DMS 273 (cell line): ENCODE results near the gene CTSS.
"Not testable (repeated sequence)": the region's sequence is repeated elsewhere in the genome, so short reads cannot be mapped to it uniquely, and the experiment has no call there.

ENCODE experiments used
- DNase-seq: peaks from one replicate; lab custom pipeline; 2025; ENCODE audit not compliant: unreplicated experiment; lab: John Stamatoyannopoulos, UW

Gene CTSS

DNA sequence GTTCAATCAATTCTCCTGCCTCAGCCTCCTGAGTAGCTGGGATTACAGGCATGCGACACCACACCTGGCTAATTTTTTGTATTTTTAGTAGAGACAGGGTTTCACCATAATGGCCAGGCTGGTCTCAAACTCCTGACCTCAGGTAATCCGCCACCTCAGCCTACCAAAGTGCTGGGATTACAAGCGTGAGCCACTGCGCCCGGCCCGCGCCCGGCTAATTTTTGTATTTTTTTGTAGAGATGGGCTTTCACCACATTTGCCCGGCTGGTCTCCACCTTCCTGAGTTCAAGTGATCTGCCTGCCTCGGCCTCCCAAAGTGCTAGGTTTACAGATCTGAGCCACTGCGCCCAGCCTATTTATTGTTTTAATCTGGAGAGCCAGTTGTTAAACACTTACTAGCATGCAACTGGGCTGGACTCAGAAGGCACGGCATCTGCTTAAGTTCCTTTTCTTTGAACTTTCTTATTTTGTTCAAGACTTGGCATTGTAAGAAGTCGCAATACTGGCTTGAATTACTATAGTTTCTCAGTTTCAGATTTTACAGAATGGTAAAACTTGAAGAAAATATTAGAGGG, 10.4 kb upstream of the CTSS start:
- not testable (repeated sequence) for DNase-seq

DNA sequence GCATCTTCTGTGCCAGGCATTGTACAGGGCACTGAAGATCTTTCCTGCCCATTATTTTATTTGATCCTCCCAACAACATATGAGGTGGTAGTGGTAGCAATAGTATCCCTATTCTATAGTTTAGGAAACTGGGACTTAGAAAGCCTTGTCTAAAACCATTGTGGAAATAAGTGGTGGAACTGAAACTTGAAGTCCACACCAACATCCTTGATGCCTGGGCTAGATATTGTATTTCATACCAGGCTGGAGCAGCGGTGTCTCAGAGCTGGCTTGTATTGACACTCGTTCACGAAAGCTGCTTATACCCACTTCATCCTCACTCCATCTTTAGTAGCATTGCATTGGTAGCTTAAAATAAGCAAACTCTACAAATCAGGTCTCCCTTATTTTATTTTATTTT, 9.7 kb upstream of the CTSS start:
- DNase-seq = no peak

DNA sequence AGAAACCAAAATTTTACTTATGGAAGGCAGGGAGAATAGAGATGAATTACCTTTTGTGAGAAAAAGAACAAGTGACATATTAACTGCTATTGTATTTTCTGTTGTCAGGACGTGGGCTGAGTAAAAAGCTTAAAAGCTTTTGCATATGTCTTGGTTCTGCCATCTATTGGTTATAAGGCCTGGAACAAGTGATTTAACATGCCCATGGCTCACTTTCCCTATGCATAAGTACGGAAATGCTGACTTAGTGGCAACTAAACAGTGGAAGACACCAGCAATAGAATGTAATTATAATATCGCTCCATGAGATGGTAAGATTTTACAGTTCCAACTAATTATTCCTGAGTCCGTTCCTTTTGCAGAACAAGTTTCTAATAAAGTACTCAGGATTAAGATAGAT, 6.7 kb upstream of the CTSS start:
- DNase-seq = no peak

DNA sequence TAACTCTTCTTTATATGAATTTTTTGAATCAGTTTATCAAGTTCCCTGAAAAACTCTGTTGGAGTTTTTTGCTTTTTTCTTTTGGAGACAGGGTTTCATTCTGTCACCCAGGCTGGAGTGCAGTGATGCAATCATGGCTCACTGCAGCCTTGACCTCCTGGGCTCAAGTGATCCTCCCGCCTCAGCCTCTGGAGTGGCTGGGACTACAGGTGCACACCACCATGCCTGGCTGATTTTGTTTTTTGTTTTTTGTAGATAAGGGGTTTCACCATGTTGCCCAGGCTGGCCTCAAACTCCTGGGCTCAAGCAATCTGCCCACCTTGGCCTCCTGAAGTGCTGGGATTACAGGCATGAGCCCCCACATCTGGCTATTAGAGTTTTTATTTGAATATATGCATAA, 2.1 kb upstream of the CTSS start:
- not testable (repeated sequence) for DNase-seq

- DNase-seq = not testable (repeated sequence)
Observed at GRCh38 chr1:150765977-150766301, 361 bp upstream of the CTSS start.

DNA sequence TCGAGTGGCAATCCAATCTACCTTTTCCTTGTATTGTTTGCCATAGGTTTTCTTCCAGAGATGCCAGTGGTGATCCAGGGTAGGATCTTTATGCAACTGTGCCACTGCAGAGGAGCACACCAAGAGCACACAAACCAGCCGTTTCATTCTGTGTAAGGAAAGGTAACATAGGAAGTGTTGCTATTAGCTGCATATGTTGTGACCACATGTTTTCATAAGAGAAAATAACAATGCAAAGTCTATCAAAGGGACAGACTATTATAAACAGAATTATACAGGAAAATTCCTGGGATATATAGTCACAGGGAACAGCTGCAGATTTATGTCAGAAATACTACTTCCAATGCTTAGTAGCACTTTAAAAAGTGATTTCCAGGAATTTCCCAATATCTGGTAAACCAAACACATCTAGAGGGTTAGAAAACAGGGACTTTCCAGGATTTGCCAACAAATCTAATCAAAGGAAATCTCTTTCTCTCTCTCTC, 919 bp downstream of the CTSS start:
- DNase-seq = peak; percentile 86

DNA sequence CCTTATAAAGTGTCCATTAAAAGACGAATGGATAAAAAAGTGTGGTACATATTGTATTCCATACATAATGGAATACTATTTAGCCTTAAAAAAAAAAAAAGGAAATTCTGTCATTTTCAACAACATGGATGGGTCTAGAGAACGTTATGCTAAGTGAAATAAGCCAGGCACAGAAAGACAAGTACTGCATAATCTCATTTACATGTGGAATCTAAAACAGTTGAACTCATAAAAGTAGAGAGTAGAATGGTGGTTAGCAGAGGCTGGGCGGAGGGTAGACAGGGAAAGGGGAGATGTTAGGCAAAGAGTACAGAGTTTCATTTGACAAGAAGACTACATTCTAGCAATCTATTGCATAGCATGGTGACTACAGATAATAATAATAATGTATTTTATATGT, 2.6 kb downstream of the CTSS start:
- no peak for DNase-seq

GRCh38 chr1:150762552-150762951, 3.0 kb downstream of the CTSS start:
- DNase-seq = no peak

DNA sequence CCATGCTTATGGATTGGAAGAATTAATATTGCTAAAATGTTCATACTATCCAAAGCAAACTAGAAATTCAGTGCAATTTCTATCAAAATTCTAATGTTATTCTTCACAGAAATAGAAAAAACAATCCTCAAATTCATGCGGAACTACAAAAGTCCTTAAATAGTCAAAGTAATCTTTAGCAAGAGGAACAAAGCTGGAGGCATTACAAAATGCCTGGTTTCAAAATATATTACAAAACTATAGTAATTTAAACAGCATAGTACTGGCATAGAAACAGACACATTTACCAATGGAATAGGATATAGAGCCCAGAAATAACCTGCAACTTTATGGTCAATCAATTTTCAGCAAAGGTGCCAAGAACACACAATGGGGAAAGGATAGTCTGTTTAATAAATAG, 3.8 kb downstream of the CTSS start:
- DNase-seq = no peak

GRCh38 chr1:150760013-150760412, 5.6 kb downstream of the CTSS start:
- no peak for DNase-seq

GRCh38 chr1:150753416-150753815, 12.2 kb downstream of the CTSS start:
- no peak for DNase-seq

DNA sequence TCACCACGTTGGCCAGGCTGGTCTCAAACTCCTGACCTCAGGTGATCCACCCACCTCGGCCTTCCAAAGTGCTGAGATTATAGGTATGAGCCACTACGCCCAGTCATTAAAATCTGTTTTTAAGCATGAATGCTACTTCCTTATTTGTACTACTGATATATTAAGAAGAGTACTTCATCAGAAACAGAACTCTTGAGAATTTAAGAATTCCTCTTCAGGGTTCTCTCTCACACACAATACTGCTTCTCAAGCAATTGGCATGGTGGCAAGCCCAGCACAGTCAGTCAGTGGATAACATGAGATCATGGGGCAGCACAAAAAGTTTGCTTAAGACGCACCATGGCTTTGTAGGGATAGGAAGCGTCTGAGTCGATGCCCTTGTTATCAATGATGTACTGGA, 14.1 kb downstream of the CTSS start:
- DNase-seq = no peak

DNA sequence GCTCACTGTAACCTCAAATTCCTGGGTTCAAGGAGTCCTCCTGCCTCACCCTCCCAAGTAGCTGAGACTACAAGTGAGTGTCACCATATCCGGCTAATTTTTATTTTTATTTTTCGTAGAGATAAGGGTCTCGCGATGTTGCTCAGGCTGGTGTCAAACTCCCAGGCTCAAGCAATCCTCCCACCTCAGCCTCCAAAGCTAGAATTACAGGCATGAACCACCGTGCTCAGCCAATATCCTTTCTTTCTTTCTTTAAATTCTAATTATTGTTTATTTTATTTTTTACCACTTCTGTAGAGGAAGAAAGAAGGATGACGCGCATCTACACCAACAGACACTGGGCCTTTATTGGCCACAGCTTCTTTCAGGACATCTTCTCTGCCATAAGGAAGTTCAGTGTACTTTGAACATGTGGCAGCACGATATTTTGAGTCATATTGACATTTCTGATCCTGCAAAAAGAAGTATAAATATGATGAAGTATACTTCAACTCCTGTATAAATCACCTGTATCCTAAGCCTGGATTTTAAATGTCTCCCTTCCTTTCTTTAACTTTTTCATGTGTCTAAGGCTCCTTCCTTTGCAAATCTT, 15.8 kb downstream of the CTSS start:
- no peak for DNase-seq

DNA sequence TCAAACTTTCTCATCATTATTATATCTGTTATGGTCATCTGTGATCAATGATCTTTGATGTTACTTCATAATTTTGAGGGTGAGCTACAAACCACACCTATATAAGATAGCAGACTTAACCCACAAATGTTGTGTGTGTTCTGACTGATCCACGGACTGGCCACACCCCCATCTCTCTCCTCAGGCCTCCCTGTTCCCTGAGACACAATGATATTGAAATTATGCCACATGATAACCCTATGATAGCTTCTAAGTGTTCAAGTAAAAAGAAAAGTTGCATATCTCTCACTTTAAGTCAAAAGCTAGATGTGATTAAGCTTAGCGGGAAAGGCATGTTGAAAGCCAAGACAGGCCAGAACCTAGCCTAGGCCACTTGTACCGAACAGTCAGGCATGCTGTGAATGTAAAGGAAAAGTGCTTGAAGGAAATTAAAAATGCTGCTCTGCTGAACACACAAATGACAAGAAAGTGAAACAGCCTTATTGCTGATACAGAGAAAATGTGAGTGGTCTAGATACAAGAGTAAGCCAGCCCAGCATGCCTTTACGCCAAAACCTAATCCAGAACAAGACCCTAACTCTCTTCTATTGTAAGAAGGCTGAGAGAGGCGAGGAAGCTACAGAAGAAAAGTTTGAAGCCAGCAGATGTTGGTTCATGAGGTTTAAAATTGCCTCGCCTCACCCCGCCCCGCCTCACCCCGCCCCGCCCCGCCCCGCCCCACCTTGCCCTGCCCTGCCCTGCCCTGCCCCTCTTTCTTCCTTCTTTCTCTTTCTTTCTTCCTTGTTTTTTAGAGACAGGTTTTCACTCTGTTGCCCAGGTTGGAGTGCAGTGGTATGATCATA, 16.5 kb downstream of the CTSS start:
- no peak for DNase-seq

GRCh38 chr1:150730130-150730721, 35.4 kb downstream of the CTSS start:
- DNase-seq = no peak

- DNase-seq = no peak
Observed at GRCh38 chr1:150724336-150724735, 41.2 kb downstream of the CTSS start.

GRCh38 chr1:150720703-150721102, 44.9 kb downstream of the CTSS start, which contains the start of gene HORMAD1:
Gene HORMAD1 (minus strand): TSS chr1:150720895. CDS start chr1:150719505, 1,390 bp downstream.
- no peak for DNase-seq

DNA sequence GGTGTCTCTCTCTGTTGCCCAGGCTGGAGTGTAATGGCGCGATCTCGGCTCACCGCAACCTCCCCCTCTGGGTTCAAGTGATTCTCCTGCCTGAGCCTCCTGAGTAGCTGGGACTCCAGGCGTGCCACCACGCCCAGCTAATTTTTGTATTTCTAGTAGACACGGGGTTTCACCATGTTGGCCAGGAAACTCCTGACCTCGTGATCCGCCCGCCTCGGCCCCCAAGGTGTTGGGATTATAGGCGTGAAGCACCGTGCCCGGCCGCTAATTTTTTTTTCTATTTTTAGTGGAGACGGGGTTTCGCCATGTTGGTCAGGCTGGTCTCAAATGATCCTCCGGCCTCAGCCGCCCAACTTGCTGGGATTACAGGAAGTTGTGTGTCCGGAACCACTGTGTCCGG, 45.5 kb downstream of the CTSS start:
- DNase-seq = no peak

DNA sequence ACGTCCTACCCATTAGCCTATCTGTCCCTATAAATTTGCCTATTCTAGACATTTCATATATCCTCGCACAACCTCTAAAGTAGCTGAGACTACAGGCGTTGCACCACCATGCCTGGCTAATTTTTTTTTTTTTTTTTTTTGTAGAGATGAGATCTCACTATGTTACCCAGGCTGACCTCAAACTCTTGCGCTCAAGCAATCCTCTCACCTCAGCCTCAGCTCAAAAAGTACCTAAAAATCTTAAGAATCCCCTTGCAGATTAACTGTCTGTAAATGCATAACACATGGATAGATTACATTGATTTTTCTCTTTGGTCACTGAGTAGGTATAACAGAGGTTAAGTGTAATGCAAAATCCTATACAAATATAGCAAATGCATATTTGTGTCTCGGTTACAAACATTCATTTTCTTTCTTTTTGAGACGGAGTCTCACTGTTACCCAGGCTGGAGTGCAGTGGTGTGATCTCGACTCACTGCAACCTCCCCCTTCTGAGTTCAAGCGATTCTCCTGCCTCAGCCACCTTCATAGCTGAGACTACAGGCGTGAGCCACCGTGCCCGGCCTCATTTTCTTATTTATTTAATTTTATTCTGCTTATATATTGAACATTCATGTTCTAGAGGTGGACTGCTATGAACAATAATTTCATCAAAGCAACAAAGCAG, 47.2 kb downstream of the CTSS start:
- no peak for DNase-seq

- not testable (repeated sequence) for DNase-seq
Observed at GRCh38 chr1:150709031-150709430, 56.5 kb downstream of the CTSS start.

GRCh38 chr1:150708595-150708994, 57.0 kb downstream of the CTSS start:
- no peak for DNase-seq
